UCSD-AML1 (cell line): ENCODE measurements around the gene ZFP69B.

ENCODE experiments used
- DNase-seq: peaks from one replicate; lab custom pipeline; 2025; ENCODE audit not compliant: unreplicated experiment; lab: John Stamatoyannopoulos, UW

Gene ZFP69B

DNA sequence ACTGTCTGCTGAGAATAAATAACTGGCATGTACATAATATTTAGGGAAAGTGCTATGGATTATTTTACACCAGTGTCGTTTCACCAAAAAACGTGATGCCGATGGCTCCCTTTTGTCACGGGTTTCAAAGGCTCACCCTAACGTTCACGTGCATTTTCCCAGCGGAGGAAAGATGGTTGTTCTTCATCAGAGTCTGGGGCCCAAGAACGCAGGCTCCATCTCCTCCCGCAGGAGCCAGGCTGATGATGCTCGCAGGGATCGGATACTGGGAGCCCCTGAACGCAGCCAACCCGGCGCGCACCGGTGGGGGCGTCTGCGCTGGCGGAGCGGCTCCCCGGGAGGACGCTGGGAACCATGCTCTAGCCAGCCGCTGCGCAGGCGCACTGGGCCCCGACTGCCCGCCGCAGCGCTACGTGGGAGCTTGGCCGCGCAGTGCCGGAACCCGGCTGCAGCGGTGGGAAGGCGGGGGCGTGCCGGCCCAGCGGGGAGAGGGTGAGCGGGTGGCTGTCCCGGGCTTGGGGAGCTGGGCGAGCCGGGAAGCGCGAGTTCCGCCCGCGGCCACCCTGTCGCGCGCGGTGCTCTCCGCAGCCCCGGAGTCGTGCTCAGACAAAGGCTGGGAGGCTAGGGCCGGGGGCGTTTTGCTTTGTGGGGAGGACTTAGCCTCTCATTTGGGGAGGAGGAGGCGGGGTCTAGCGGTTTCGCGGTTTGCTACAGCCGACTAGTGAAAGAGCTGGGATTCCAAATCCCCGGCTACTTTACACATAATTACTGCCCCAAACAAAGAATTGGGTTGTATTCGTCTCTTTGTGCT is at the start of gene ZFP69B:
ZFP69B (plus strand) TSS at position 793 of the 811 bp plus-strand sequence. CDS start 486 bp downstream, outside the sequence.
- DNase-seq = peak; percentile 95

DNA sequence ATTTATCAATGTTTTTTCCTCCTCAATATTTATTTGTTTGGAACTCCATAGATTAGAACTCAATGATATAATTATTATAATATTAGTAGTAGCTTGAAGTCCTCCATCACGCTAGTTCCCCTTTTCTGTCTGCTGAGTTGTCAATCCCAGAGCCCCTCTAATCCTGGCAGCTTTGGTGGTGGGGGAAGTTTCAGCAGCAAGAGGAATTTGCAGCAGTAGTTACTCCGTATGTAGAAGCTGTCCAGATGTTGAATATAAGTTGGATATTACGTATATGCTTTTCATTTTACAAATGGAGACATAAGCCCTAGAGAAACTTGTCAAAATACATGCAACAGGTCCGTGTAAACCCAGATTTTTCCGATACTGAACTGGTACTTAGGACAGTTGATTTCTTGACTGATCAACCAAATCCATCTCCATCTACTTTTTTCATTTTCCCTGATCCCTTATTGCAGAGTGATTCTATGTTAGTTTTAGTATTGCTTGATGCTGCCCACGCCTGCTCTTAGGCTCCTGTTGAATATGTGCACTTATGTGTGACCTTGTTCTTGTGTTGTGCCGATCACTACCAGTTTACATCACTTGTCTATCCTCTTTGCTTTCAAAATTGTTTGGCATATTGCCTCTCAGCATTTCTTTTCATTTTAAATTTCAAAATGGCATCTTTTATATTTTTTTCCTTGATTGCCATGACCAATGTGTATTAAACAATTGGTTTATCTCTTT is 48.6 kb upstream of the ZFP69B start:
- no peak for DNase-seq

DNA sequence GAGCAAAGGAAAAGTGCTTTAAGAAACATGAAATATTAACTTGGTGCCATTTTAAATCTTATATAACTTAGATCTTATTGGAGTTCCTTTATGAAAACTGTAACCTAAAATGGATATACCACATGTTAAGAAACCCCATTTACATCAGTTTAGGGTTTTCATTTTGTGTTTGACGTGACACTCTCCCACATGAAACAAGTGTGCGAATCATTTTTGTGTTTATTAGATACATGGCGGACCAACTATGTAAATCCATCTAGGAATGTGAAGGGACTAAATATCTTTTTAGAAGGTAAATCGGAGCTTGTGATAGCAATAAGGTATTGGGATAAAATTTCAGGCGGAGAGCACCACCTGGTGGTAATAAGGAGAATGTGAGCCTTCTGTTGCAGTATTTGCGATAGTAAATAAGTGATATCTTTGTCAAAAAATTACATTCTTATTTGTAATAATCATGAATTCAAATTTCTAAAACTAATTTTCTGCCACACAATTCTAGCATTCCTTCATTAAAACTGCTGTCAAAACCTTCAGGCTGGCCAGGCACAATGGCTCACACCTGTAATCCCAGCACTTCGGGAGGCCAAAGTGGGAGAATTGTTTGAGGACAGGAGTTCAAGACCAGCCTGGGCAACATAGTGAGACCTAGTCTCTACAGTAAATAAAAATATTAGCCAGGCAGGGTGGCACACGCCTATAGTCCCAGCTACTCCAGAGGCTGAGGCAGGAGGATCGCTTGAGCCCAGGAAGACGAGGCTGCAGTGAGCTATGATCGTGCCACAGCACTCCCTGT is 45.4 kb upstream of the ZFP69B start:
- DNase-seq = no peak

DNA sequence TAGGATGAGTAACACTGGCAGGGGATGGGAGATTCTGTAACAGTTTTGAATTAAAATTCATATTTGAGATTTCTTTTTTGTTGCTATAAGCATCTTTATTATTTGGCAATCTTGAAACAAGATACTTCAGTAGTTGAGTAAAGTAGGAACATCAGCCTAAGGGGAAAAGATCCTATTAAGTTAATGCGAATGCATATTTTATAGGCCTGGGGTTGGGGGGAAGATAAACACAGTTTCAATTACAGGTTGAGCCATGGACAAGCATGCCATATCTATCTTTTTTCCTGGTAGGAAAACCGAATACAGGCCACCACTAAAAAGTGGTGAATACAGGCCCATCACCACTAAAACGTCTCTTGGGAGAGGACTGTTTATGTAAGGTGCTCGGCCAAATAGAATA is 44.5 kb upstream of the ZFP69B start:
- no peak for DNase-seq

- DNase-seq = no peak
Observed at GRCh38 chr1:40407453-40407852, 42.8 kb upstream of the ZFP69B start.

DNA sequence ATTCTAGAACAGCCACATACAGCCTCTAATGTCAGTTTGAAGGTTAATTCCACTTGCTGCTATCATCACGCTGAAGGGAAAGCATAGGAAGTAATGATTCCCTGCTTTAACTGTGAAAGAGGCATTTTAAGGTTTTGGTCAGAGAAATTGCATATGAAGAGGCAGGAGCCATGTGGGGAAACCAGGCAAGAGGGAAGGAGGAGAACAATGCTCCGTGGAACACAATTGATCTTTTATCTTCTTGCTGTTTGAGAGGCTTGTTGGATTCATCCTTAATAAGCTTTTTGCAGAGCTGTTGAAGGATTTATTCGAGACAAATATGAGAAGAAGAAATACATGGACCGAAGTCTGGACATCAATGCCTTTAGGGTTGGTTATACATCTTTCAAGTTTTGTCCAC is 40.8 kb upstream of the ZFP69B start:
- no peak for DNase-seq

DNA sequence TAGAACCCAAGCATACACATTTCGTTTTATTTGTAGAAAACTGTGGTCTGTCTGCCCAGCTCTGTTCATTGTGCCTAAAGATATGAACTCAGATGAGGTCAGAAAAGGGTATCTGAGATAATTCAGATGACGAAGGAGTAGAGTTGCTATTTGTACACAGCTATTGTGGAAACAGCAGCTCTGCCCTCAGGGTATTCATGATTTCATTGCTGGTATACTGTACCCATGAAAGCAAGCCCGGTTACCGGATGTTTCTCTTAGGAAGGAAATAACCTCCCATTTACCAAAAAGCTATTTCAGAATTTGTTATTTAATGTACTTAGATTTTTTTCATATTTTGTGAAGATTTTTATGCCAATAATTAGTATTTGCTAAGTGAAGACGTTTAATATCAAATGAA is 39.0 kb upstream of the ZFP69B start:
- no peak for DNase-seq

DNA sequence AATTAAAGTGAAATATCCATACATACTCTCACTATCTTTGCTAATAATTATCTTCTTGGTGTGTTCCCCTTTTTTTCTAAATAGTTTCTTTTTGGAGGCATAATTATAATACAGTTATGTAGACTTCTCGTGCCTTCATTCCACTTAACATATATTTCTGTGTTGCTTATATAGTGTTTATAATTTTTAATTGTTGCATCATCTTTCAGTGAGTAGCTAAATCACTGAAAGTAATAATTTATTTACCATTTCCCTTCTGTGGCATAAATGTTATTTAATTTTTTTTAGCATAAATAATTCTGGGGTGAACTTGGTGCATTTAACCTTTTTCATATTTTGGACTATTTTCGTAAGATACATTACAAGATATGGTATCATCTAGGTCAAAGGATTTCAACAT is 38.4 kb upstream of the ZFP69B start:
- DNase-seq = no peak

GRCh38 chr1:40413527-40414252 is 36.6 kb upstream of the ZFP69B start:
- no peak for DNase-seq

DNA sequence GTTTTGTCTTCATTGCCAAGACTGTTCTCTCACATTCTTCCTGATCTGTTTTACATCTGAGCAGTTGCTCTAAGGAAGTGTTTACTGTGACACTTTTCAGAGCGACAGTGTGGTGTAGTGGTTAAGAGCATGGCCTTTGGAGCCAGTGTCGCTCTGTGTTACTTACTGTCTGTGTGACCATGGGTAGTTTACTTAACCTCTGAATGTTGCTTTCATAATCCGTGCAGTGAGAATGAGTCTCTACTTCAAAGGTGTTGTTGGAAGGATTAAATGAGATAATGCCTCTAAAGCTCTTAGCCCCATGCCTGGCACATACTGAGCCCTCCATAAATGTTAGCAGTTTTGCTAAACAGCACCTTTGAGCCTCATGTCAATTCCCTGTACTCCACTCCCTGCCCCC is 35.9 kb upstream of the ZFP69B start:
- DNase-seq = no peak

- no peak for DNase-seq
Observed at GRCh38 chr1:40416709-40417108, 33.6 kb upstream of the ZFP69B start.

DNA sequence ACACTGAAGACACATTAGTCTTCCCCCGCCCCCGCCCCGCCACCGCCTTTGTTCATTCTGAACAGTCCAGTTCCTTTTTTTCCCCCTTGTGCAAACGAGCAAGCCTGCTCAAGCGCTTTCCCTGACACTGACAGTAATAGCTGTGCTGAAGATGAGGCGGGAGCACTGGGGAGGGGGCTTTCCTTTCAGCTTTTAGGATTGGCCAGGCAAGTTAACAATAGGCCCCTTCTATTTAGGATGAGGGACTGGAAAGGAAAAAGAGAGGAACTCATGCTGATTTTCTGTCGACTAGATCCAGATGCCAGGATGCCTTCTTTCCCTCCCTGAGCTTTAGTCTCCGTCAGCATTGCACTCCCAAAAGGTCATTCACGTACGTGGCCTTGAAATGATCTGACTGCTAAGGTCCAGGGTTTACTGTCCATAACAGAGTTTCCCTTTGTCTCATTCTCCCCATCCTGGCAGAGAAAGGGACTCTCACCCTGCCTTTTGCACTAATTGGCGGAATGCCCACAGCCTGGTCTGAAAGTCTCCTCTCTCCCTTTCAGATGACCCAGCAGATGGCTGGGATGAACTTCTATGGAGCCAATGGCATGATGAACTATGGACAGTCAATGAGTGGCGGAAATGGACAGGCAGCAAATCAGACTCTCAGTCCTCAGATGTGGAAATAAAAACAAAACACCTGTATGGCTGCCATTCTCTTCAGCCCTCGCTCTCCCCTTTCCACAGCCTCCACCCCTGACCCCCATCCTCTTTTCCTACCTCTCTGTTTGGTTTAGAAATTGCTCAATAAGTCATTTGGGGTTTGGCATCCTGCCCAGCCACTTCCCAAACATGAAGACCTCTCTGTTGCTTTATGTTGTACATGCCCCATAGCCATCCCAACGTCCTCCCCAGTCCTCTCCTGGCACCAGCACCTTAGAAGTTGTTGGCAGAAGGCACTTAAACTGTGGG is 28.6 kb upstream of the ZFP69B start:
- peak; percentile 46 for DNase-seq

GRCh38 chr1:40422630-40423263 is 27.5 kb upstream of the ZFP69B start:
- no peak for DNase-seq

DNA sequence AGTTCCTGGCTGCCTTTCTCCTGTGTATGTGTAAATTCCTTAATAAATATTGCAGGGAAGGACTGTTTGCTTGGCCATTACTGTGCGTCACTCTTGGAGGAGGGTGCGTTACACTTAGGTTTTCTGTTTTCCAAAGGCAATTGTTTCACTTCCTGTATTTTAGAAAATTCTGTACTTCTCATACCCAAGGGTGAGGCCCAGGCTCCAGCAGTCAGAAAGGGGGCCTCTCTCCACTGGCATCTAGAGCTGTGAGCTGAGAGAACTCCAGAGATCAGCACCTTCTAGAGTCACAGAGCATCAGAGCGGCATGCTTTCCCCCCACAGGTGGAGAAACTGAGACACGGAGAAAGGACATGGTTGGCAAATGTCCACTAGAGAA is 27.0 kb upstream of the ZFP69B start:
- no peak for DNase-seq

DNA sequence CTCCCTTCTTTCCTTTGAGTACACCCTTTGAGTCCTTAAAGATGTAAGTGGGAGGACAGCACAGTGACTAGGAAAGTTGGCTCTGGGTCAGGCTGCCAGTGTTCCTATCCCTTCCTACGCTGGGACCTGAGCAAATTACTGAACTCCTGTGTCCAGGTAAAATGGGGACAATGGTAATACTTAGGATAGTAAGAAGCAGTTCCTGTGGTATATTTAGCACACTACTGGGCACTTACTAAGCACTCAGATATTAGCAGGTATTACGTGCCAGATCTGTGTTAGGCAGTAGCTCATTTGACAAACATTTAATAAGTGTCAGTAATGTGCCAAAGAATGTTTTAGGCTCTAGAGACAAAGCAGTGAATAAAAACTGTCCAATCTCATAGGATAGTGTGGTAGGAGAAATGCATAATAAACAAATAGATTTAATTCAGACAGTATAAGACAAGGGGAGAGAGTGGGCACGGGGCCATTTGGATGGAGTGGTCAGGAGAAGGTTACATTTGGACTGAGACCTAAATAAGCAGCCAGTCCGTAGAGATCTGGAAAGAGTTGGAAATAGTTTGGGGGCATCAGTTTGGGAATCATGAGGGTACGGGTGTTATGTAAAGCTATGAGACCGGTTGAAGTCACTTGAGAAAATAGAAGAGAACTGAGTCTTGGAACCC is 26.2 kb upstream of the ZFP69B start:
- DNase-seq = no peak

- no peak for DNase-seq
Observed at GRCh38 chr1:40425198-40425597, 25.1 kb upstream of the ZFP69B start.

- no peak for DNase-seq
Observed at GRCh38 chr1:40431385-40431784, 18.9 kb upstream of the ZFP69B start.

DNA sequence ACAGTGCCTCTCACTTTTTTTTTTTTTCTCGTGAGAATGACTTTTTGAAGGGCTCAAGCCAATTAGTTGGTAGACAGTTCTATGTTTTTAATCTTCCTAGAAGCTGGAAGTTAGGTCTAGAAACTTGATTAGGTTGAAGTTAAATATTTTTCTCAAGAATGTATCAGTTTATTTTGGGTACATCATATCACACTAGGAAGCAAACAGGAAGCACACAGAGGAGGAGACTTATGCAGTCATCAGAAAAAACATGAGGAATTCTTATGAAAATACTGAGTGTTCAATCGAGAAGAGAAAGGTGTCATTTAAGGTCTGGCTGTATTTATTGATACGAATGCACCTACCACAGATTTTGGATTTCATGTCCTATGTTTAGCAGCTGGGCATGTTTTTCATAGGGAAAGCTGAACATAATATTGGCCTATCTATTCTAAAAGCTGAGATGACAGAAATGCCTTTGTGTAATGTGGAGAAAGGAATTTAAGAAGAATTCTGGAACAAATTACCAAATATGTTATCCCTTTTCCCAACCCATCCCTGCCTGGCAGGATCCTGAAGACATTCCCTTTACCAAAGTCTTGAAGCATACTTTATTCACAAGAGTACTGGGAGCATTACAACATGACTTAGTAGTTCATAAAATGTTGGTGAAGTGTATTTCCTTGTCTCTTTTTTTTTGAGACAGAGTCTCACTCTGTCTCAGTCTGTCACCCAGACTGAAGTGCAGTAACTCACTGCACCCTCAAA is 17.5 kb upstream of the ZFP69B start:
- DNase-seq = no peak
